GM18519 (cell line): Measurements from ENCODE around the gene PARP3.

Experiments
- ATAC-seq: cut with Tn5 transposase; IDR thresholded peaks from one replicate; pipeline ENCODE4 v1.9.1; 2021; ENCODE audit warnings: mild to moderate bottlenecking, moderate library complexity; ENCODE audit not compliant: unreplicated experiment, low FRiP score

PARP3 gene

DNA sequence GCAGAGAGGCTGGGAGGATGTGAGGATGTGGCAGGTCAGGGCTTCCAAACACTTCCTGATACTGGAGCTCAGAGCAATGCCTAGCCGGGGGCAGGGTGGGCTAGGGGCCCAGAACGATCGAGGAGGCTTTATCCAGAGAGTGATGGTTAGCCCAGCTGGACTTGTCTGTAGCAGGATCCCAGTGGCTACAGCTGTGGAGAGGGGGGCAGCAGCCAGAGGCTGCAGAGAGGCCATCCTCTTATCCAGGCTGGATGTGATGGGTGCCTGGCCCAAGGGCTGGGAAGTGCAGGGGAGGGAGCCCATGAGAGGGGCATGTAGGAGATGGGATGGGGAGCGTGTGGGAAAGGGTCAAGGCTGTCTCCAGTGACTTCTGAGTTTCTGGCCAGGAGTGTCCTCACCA is 4.6 kb downstream of the PARP3 start:
- no peak for ATAC-seq

DNA sequence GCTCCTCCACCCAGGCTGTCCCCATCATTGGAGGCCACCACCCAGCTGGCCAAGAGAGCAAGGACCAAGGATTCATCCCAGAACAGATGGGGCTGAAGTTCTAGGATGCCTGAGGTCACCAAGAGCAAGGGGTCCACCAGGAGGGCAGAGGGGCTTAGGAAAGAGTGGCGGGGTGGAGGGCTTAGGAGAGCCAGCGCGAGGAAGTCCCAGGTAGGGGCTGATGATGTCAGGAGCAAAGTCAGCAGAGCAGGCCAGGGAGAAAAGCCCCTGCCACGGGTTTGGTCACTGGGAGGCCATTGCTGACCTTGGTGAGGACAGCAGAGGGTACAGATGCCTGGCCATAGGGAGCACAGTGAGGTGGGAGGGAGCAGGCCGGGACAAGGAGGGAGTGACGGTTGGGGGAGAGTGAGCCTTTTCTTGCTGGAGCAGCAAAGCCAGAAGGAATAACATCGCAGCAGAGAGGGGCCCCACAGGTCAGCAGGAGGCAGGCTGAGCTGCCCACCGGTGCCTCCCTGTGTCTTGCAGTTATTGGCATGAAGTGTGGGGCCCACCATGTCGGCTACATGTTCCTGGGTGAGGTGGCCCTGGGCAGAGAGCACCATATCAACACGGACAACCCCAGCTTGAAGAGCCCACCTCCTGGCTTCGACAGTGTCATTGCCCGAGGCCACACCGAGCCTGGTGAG is 5.2 kb downstream of the PARP3 start:
- no peak for ATAC-seq

DNA sequence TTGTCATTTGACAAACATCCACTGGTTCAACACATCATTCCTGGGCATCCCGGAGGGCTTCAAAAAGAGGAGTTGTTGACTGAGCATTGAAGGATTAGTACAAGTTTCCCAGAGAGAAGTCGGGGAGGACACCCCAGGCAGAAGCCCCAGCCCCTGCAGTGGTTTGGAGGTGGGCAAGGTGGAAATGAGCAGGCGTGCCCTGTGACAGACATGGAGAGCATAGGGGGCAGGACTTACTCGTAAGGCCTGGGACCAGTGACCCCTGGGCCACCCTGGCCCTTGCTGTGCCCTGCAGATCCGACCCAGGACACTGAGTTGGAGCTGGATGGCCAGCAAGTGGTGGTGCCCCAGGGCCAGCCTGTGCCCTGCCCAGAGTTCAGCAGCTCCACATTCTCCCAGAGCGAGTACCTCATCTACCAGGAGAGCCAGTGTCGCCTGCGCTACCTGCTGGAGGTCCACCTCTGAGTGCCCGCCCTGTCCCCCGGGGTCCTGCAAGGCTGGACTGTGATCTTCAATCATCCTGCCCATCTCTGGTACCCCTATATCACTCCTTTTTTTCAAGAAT is 5.9 kb downstream of the PARP3 start:
- no peak for ATAC-seq

DNA sequence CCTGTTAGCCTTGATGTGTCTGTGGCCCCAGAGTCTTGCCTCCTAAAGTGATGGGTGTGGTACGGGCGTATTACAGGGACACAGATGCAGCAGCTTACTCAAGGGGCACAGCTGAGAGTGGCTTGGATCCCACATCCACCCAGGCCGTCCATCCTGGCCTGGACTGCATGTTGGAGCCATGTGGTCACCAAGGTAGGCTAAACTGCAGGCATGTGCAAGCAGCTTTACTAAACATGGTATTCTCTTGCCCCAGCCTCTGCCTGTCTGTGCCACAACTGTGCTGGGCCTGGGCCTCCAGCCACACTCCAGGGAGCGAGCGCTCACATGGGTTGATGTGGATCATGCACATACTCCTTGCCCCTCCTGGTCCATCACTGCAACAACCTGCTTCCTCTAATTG is 7.0 kb downstream of the PARP3 start:
- no peak for ATAC-seq

DNA sequence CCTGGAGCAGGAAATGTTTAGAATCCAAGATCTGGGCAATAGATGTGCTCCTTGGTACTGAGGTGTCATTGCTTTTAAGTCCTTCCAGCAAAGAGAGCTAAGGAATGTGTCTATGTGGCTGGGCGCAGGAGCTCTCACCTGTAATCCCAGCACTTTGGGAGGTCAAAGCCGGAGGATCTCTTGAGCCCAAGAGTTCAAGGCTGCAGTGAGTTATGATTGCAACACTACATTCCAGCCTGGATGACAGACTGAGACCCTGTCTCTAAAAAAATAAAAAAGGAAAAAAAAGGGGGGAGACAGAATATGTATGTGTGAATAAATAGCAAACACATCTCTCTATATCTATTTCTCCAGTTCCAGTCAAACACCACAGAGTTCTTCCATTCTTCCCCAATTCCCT is 8.7 kb downstream of the PARP3 start:
- no peak for ATAC-seq

DNA sequence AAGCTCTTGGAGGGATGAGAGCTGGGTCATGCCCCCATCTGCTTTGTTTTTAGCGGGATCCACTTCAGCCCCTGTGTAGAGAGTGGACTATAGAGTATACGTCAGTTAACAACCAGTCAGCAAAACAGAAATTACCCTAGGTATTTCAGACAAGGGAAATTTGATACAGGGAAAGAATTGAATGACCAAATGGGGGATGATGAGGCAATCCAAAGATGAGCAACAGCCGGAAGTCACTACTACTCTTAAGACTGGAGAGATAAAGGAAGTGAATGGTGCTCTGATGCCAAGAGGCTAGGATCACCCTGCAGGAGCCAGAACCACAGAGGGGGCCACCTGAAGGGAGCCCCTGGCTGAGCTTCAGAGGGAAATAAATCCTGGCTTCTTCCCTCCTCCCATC is 11.3 kb downstream of the PARP3 start:
- ATAC-seq = no peak

DNA sequence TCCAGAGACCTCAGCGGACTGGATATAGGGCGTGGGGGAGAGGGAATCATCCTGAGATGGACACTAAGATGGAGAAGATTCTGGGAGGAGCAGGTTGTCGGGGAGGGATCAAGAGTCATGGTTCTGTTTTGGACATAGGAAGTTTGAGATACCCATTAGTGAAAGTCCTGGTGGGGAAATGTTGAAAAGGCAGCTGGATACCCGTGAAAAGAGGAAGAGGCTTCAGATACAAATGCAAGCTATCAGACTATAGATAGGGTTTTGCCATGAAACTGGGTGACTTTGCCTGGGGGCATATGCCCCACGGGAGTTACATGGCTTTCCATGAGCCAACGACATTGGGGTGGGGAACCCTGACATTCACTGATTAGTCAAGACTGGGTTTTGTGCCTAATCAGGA is 11.9 kb downstream of the PARP3 start:
- no peak for ATAC-seq

DNA sequence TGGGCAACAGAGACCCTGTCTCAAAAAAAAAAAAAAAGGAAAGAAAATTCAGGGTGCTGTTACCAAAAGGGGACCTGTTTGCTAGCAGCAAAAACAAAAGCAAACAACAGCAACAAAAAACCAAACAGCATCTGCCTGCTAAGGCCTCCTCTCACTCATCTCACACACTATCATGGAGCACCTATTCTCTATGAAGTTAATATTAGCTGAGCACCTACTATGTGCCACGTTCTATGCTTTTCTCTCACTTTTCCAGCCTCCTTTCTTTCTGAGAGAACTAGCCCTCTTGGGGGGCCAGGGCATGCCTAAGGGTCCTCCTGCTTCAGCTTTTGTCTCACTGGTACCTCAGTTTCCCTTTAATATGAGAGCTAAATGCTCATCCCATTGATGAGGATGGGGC is 12.6 kb downstream of the PARP3 start:
- no peak for ATAC-seq

DNA sequence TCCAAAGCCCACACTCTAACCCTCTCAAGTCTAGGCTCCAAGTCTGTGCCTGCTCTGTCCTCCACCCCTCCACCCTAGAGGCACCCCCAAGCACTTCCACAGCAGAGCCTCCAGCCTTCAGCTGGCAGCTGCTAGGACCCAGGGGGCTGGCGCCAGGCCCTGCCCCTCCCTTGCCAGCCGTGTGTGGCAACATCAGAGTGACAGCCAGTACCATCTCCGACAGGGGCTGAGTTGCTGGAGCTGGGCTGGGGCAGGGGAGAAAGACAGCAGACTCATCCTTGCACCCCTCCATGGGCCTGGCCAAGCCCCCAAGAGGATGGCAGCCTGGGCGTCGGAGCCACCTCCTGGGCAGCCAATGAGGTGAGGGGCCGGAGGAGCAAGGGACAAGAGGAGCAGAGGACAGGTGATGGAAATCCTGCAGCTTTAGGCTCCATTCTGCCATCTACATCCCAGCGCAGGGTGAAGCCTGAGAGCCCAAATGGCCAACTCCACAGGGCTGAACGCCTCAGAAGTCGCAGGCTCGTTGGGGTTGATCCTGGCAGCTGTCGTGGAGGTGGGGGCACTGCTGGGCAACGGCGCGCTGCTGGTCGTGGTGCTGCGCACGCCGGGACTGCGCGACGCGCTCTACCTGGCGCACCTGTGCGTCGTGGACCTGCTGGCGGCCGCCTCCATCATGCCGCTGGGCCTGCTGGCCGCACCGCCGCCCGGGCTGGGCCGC is 13.2 kb downstream of the PARP3 start, which contains the start of gene GPR62:
GPR62 (plus strand) TSS at position 207 of the 718 bp plus-strand sequence; CDS start at position 479, 272 bp downstream.
- ATAC-seq = no peak

DNA sequence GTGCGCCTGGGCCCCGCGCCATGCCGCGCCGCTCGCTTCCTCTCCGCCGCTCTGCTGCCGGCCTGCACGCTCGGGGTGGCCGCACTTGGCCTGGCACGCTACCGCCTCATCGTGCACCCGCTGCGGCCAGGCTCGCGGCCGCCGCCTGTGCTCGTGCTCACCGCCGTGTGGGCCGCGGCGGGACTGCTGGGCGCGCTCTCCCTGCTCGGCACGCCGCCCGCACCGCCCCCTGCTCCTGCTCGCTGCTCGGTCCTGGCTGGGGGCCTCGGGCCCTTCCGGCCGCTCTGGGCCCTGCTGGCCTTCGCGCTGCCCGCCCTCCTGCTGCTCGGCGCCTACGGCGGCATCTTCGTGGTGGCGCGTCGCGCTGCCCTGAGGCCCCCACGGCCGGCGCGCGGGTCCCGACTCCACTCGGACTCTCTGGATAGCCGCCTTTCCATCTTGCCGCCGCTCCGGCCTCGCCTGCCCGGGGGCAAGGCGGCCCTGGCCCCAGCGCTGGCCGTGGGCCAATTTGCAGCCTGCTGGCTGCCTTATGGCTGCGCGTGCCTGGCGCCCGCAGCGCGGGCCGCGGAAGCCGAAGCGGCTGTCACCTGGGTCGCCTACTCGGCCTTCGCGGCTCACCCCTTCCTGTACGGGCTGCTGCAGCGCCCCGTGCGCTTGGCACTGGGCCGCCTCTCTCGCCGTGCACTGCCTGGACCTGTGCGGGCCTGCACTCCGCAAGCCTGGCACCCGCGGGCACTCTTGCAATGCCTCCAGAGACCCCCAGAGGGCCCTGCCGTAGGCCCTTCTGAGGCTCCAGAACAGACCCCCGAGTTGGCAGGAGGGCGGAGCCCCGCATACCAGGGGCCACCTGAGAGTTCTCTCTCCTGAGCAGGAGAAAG is 14.0 kb downstream of the PARP3 start:
- no peak for ATAC-seq

DNA sequence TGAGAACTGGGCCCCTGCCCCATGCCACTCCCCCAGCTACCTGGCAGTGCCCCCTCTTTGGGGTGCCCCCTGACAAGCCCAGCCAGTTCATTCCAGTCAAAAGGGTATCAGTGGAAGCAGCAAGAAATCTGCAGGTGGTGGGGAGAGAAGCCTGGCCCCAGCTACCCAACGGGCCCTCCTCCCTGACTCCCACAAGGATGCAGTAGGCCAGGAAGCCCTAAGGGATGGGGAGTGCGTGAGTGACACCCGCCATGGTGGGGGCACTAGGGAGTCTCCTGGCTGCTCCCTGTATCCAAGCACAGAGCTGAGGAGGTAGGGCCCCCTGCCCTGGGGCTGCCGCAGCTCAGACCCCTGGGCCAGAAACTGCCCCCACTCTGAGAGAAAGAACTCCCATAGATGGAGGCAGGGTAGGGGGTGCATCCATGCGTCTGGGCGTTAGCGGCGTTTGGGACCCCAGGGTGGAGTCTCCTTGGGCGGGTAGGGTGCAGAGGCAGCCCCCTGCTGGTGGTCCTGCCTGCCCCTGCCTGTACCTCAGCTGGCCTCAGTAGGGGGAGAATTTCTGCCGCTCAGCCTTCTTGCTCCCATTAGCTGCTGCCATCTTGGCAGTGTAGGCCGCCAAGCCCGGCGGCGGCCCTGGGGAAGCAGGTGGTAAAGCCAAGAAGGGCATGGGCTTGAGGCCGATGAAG is 15.5 kb downstream of the PARP3 start:
- ATAC-seq = no peak

DNA sequence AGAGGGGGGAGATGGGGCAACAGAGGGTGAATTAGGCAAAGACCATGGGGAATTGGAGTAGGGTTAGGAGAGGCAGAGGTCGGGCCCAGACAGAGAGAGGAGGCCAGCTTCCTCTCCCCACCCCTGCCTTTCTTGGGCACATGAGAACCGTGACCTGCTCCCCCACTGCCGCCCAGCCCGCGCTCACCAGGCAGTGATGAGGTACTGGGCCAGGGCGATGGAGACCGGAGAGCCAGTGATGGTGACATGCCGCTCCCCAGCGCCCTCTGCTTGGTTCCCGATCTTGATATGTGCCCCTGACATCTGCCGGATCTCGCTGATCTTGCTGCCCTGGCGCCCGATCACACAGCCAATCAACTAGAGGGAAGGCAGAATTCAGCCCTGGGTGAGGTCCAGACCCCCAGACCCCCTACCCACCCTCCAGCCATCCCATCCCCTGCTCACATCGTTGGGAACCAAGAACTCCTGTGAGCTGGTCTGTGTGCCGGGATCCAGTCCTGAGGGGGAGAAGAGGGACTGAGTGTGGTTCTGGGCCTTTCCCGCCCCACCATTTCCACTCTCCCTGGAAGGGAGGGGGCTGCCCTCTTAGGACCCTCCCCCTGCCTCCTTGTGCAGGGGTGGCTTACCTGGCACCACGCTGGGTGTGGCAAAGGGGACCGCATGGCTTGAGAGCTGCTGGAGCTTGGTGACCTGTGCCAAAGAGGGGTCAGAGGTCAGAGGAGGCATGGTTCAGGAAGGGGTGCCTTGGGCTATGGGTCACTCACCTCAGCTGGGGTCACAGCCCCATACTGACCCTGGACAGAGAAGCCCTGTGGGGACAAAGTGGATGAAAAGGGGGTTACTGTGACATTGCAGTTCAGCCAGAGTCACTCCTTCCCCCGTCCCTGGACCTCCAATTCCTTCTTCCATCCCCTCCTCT is 16.7 kb downstream of the PARP3 start:
- no peak for ATAC-seq

DNA sequence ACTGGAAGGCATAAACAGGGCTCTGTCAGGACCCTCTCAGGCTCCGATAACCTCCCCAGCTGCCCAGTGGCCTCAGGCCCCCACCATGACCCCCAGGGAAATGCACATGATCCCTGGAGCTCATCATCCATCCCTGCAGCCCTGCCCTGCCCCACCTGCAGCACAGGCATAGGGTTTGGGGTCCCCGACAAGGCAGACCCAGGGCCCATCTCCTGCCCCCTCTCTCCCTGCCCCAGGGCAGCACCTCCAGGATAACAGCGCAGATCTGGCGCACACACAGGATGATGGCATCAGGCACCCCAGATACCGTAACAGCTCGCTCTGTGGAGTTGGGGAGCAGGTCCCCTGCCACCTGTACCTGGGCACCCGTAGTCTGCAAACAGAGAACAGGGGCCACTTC is 17.5 kb downstream of the PARP3 start:
- ATAC-seq = no peak

DNA sequence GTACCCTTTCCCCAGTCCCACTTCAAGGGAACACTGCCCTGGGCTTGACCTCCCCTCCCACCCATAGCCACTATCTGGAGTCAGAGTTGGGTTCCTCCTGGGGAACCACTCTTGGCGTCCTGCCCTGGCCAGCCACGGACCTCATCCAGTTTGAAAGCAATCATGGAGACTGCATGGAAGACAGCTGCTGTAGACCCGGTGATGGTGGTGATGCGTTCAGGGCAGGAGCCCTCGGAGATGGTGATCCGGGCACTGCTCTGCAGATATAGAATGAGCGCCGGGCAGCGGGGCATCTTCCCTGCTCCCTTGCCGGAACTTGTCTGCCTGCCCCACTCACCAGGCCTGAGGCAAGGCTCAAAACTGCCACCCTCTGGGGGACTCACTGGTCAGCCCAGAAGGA is 18.2 kb downstream of the PARP3 start:
- ATAC-seq = no peak

DNA sequence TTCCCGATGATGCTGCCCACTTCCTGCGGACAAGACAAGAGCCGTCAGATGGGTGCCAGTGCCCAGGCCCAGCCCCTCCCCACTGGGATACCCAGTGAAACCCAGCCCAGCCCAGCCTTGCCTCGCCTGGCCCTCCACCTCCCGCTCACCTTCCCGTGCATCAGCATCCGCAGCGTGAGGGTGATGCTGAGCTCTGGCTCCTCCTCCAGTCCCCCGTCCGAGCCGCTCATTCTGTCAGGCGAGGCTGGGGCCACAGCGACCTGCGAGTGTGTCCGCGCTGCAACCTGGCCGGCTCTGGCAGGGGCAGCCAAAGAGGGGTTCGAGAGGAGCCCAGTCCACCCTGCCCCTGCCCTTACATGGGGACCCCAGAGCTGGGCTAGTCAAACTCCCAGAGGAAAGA is 18.8 kb downstream of the PARP3 start:
- no peak for ATAC-seq

DNA sequence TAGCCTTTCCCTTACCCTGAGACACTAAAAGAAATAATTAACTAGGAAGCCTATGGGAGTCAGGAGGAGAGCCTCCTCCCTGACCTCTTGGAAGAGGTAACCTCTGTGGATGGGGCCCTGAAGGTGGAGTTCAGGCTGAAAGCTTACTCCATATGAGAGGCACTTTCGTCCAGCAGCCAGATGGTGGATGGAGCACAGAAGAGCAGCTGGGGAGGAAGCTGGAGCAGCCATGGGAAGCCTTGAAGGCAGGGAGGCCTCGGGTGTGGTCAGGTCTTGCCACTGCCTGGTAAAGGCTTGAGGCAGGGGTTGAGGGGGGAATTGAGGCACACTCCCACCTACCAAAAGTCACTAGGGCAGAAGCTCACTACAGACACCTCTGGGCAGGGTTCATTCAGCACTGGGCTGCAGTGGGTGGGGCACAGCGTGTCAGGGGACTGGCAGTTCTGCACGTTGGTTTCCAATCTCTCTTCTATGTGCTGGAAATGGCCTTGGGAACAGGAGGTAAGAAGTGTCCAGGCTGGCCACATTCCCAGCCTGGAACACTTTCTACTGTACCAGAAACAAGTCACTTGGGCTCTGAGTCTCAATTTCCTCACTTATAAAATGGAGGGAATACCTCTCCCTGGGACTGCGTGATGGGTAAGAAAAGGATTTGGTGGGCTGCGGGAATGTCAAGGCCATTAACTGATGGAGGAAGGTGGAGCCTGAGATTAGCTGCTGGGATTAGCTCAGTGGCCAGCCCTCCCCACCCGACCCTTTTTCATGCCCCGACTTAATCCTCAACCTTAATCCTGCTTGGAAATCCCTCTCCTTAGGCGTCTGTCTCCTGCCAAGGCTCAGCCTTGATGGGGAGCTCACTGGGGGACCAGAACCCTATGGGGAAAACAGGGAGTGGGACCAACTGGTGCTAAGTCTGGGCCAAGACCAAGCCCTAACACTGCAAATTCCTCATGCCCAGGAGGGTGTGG is 19.7 kb downstream of the PARP3 start:
- ATAC-seq = no peak

DNA sequence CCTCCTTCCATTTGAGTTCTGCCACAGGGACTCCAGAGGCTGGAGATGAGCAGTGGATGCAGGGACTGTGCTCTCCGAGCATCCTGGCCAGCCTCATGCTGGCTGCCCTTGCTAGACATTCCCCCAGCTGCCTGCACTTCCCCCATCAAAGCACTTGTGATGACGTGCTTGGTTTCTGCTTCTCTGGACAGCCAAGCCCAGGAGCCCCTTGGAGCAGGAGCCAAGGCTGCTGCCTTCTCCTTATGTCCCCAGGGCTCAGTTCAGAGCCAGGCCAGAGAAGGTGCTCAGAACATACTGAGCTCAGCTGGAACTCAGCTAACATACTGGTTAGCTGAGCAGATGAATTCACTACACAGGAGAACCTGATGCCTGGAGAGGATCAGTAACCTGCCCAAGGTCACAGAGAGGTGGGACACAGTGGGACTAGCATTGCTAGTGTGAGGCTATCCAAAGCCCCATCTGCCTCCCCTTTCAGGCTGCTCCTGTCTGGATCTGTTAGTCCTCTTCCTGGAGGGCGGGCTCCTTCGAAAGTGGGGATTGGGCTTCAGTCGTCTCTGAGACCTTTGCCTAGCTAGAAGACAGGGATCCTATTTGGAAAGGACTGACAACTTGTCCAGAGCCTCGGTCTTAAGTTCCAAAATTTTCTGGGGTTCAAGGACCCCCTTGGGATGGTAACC is 20.8 kb downstream of the PARP3 start:
- no peak for ATAC-seq
